Measurements from ENCODE around the gene ACOT9.

- TF ChIP-seq POLR2A (IDR thresholded peaks at IDR 0.05) (no peak), CTCF (IDR thresholded peaks at IDR 0.05) (no peak)
Observed at GRCh38 chrX:23788521-23788920, 45.4 kb upstream of the ACOT9 start.
